Middle frontal gyrus (tissue), 1 donor: ENCODE data around the gene N4BP2L2.
"Not testable (repeated sequence)": the region's sequence is repeated elsewhere in the genome, so short reads cannot be mapped to it uniquely, and the experiment has no call there.

ENCODE experiments used
- DNase-seq: peaks from one replicate; pipeline ENCODE4 v3.0.0-alpha.2; 2015; ENCODE audit warnings: low spot score; ENCODE audit errors: extremely low spot score

N4BP2L2 gene

GRCh38 chr13:32538621-32539246, at the start of gene N4BP2L2:
Gene N4BP2L2 (minus strand): TSS chr13:32538795. CDS start chr13:32537027, 1,768 bp downstream.
- peak; percentile 97 for DNase-seq

DNA sequence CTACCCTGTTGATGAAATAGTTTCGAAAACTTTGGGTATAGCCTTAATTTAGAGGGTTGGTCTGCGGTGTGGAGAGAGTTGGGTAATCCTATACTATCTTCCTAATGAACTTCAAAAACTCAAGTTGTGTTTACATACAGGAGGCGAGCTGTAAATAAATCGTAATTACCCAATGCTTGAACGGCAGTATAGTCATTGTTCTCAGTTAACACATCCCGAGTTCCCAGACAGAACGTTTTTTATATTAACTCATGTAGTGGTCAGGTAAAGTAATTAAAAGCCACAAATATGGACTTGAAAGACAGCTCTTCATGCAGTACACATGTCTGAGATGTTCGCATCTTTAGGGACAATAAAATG, 49.2 kb upstream of the N4BP2L2 start:
- no peak for DNase-seq

- no peak for DNase-seq
These were observed 48.6 kb upstream of the N4BP2L2 start for GRCh38 chr13:32587011-32587810.

- peak; percentile 91 for DNase-seq
These were observed 47.7 kb upstream of the N4BP2L2 start, which contains the start of gene PDS5B for GRCh38 chr13:32586080-32586900. Gene PDS5B (plus strand): TSS chr13:32586452. CDS start chr13:32648773, 62,321 bp downstream.

DNA sequence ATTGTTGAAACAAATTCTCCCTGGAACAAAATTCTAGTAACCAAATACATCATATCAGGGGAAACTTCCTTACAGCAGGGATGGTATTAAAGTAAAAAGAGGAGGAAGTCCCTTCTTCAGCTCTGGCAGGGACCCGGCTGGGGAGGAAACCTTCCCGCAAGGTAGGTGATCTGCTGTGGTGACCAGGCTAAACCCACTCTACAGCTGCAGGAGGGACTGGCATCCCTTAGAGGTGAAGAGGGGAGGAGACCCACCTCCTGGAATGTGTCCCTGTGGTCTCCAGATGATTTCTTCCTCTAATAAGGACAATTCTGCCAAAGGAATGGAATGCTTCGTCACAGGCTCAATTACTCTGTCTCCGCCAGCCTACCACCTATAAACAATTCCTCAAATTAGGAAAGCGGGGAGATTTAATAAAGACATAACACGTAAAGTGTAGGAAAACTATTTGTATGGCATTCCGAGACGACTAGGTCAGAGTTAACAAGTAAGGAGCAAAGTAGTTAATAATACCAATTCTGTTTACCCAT, 47.0 kb upstream of the N4BP2L2 start:
- DNase-seq = no peak

DNA sequence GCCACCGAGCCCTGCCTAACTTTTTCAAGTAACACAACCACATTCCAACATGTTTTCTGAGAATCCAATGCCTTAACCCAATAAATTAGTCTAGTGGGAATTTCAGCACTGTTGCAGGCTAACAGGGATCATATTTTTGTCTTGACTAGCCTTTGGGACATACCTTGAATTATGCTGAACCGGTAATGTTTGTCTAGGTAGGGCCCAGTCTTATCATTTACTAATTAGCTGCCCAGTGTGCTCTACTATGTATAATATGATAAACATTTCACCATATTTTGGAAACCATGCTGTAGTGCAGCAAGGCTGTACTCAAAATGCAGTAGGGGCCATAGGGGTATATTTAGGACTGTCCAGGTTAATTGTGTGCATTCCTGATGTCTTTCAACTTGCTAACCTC, 44.4 kb upstream of the N4BP2L2 start:
- no peak for DNase-seq

DNA sequence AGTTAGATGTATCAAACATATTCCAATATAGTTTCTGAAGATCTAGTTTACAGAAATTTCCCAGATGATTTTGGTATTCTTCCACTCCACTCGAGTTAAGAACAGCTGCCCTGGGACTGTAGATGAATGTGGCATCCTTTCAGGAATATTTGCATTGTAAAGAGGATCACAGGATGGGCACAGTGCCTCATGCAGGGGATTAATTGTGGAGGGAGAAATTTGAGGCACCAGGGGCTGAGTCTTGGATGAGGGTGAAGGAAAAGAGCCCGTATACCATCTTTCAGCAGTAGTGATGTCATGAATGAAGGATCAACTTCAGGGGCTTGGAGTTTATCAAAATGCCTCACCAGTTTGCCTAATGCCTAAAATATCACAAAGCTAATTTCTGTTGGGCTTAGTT, 43.7 kb upstream of the N4BP2L2 start:
- DNase-seq = no peak

GRCh38 chr13:32581177-32581786, 42.7 kb upstream of the N4BP2L2 start:
- DNase-seq = no peak

DNA sequence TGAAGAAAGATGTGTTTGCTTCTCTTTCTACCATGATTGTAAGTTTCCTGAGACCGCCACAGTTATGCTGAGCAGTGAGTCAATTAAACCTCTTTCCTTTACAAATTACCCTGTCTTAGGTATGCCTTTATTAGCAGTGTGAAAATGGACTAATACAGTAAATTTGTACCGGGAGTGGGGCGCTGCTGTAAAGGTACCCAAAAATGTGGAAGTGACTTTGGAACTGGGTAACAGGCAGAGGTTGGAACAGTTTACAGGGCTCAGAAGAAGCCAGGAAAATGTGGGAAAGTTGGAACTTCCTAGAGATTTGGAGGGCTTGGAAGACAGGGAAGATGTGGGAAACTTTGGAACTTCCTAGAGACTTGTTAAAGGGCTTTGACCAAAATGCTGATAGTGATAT, 38.4 kb upstream of the N4BP2L2 start:
- DNase-seq = no peak

GRCh38 chr13:32575687-32576086, 37.1 kb upstream of the N4BP2L2 start:
- not testable (repeated sequence) for DNase-seq

- not testable (repeated sequence) for DNase-seq
These were observed 22.2 kb upstream of the N4BP2L2 start for GRCh38 chr13:32560842-32561241.

DNA sequence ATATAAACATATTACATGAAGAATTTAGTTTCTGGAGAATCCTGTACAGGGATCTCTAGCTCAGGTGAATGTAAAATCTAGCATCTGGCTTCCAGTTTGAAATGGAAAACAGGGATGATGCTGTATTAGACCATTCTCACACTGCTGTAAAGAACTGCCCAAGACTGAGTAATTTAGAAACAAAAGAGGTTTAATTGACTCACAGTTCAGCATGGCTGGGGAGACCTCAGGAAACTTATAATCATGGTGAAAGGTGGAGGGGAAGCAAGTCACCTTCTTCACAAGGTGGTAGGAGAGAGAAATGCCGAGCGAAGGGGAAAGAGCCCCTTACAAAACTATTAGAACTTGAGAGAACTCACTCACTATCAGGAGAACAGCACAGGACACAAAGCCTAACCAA, 17.0 kb upstream of the N4BP2L2 start:
- DNase-seq = no peak

- DNase-seq = no peak
These were observed 15.1 kb upstream of the N4BP2L2 start for GRCh38 chr13:32553720-32554119.

GRCh38 chr13:32549788-32550187, 11.2 kb upstream of the N4BP2L2 start:
- DNase-seq = no peak

DNA sequence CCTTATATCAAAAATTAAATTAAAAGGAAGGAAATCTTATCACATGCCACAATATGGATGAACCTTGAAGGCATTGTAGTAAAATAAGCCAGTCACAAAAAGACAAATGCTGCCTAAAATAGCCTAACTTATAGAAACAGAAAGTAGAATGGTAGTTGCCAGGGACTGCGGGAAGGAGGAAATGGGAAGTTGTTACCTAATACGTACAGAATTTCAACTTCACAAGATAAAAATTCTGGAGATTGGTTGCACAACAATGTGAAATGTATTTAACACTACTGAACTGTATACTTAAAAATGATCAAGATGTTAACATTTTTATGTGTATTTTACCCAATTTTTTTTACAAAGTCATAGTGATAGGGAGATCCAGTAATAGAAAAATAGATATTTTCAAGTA, 10.2 kb upstream of the N4BP2L2 start:
- DNase-seq = no peak

DNA sequence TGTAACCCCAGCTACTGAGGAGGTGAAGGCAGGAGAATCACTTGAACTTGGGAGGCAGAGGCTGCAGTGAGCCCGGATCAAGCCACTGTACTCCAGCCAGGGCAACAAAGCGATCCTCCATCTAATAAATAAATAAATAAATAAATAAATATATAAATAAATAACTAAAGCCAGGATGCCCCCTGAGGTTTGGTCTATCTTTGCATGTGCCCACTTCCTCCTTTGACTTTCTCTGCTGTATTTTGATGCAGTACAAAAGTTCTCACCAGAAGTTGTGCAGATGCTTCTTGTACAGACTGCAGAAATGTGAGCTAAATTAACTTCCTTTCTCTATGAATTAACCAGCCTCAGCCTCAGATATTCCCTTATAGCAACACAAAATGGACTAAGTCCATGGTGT, 6.5 kb upstream of the N4BP2L2 start:
- no peak for DNase-seq

GRCh38 chr13:32542221-32542620, 3.6 kb upstream of the N4BP2L2 start:
- DNase-seq = no peak

- no peak for DNase-seq
These were observed 413 bp downstream of the N4BP2L2 start for GRCh38 chr13:32538143-32538620.

GRCh38 chr13:32537580-32538142, 934 bp downstream of the N4BP2L2 start:
- DNase-seq = no peak

DNA sequence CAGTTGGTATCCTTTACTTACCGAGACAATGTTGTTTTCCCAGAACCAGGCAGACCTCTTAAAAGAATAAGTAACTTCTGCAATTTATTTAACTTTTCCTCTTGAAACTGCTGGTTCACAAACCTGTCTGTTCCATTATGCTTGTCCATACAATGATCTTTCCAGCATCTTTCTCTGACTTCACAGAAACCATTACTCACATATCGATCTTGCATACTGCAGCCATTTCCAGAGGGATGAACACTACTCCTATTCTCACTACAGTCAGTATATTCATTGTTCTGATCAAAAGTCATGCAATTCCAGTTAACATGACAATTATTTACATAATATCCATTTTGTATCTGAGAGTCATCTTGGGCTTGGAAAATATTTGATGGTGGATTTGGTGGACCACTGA, 2.8 kb downstream of the N4BP2L2 start:
- DNase-seq = no peak

- no peak for DNase-seq
These were observed 3.5 kb downstream of the N4BP2L2 start for GRCh38 chr13:32535115-32535514.
